Uterus (tissue), 2 donors: Measurements from ENCODE around the gene ZNF609.

ENCODE experiments used
- CTCF ChIP-seq, 4 experiments: fragments of 200-600 bp in 2 of 4; fragments of 450-650 bp in 2 of 4; sonication (generic) in 2 of 4; IDR thresholded peaks; one replicate each; pipeline ENCODE4 v1.5.1; 2016 to 2019; ENCODE audit warnings: antibody characterized with exemption in 4 of 4, mild to moderate bottlenecking in 2 of 4, moderate library complexity in 1 of 4
- POLR2A ChIP-seq, 2 donors: fragments of 450-650 bp; IDR thresholded peaks; one replicate each; pipeline ENCODE4 v1.6.1; 2016; ENCODE audit warnings: antibody characterized with exemption in 2 of 2, mild to moderate bottlenecking in 1 of 2, moderate library complexity in 1 of 2

- TF ChIP-seq CTCF (IDR thresholded peaks at IDR 0.05) (no peak), POLR2A (IDR thresholded peaks at IDR 0.05) (no peak)
These were observed 138.8 kb downstream of the ZNF609 start for GRCh38 chr15:64599226-64599625.
